ENCODE data around the gene STT3A.

The STT3A gene

GRCh38 chr11:125626288-125626950, 33.8 kb downstream of the STT3A start:
- Histone ChIP-seq H3K4me3 (ENCODE audit: low read length) (peak overlapping the region; percentile 88), H3K4me1 (ENCODE audit: control insufficient read depth, insufficient read depth, low read length) (peaks cover 13% of the 10 kb centered on the region), H3K9ac (ENCODE audit: low read length) (peak overlapping the region; percentile 13), H3K27me3 (ENCODE audit: control insufficient read depth, insufficient read depth, low read length) (no peaks in the 10 kb centered on the region), H3K36me3 (ENCODE audit: control insufficient read depth, insufficient read depth, low read length) (no peaks in the 10 kb centered on the region), H3K27ac (ENCODE audit: low read depth, low read length) (peak overlapping the region; percentile 15)

GRCh38 chr11:125627236-125627910, 34.7 kb downstream of the STT3A start:
- no peak overlapping the region for H3K27ac ChIP-seq (ENCODE audit: low read depth, low read length)
- H3K9ac ChIP-seq (ENCODE audit: low read length), result no peak overlapping the region

DNA sequence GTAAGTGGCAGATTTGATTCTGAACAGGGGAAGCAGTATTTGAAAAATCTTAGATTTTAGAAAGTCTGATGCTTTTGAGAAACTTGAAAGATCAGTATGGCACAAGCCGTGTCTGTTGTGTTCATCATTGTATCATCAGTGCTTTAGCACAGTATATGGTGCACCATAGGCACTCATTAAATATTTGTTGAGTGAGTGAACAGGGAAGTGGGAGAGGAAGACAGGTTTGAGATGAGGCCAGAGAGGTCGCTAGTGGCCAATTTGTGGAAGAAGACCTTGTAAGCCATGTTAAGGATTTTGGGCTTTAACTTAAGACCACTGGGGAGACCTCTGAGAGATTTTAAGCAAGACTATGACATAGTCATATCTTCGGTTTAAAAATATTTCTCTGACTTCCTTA, 45.2 kb downstream of the STT3A start:
- Histone ChIP-seq H3K4me3 (ENCODE audit: low read length) (no peak overlapping the region), H3K27ac (ENCODE audit: low read depth, low read length) (no peak overlapping the region)

More at GRCh38 chr11:125627236-125627910, 34.7 kb downstream of the STT3A start:
- no peaks in the 10 kb centered on the region for H3K27me3 ChIP-seq (ENCODE audit: control insufficient read depth, insufficient read depth, low read length)
- no peak overlapping the region for H3K4me3 ChIP-seq (ENCODE audit: low read length)
- H3K36me3 ChIP-seq (ENCODE audit: control insufficient read depth, insufficient read depth, low read length), result no peaks in the 10 kb centered on the region
- H3K4me1 ChIP-seq (ENCODE audit: control insufficient read depth, insufficient read depth, low read length), result peaks cover 10% of the 10 kb centered on the region

GRCh38 chr11:125638315-125638714, 45.7 kb downstream of the STT3A start:
- H3K9ac ChIP-seq (ENCODE audit: low read length), result no peak overlapping the region
- H3K27ac ChIP-seq (ENCODE audit: low read depth, low read length), result no peak overlapping the region
- no peak overlapping the region for H3K4me3 ChIP-seq (ENCODE audit: low read length)
- H3K4me1 ChIP-seq (ENCODE audit: control insufficient read depth, insufficient read depth, low read length), result no peaks in the 10 kb centered on the region
- H3K27me3 ChIP-seq (ENCODE audit: control insufficient read depth, insufficient read depth, low read length), result no peaks in the 10 kb centered on the region
- H3K36me3 ChIP-seq (ENCODE audit: control insufficient read depth, insufficient read depth, low read length), result peaks cover 1% of the 10 kb centered on the region

More for the DNA sequence above, 45.2 kb downstream of the STT3A start:
- no peaks in the 10 kb centered on the region for H3K4me1 ChIP-seq (ENCODE audit: control insufficient read depth, insufficient read depth, low read length)
- H3K27me3 ChIP-seq (ENCODE audit: control insufficient read depth, insufficient read depth, low read length), result no peaks in the 10 kb centered on the region
- peaks cover 2% of the 10 kb centered on the region for H3K36me3 ChIP-seq (ENCODE audit: control insufficient read depth, insufficient read depth, low read length)
- no peak overlapping the region for H3K9ac ChIP-seq (ENCODE audit: low read length)

- no peak overlapping the region for H3K9ac ChIP-seq (ENCODE audit: low read length)
- no peak overlapping the region for H3K27ac ChIP-seq (ENCODE audit: low read depth, low read length)
- H3K36me3 ChIP-seq (ENCODE audit: control insufficient read depth, insufficient read depth, low read length), result no peaks in the 10 kb centered on the region
- no peak overlapping the region for H3K4me3 ChIP-seq (ENCODE audit: low read length)
- H3K27me3 ChIP-seq (ENCODE audit: control insufficient read depth, insufficient read depth, low read length), result no peaks in the 10 kb centered on the region
- no peaks in the 10 kb centered on the region for H3K4me1 ChIP-seq (ENCODE audit: control insufficient read depth, insufficient read depth, low read length)
Measured at GRCh38 chr11:125645871-125646270, 53.2 kb downstream of the STT3A start.

GRCh38 chr11:125649465-125650166, 57.0 kb downstream of the STT3A start:
- Histone ChIP-seq H3K36me3 (ENCODE audit: control insufficient read depth, insufficient read depth, low read length) (no peaks in the 10 kb centered on the region), H3K4me1 (ENCODE audit: control insufficient read depth, insufficient read depth, low read length) (no peaks in the 10 kb centered on the region), H3K27ac (ENCODE audit: low read depth, low read length) (no peak overlapping the region), H3K27me3 (ENCODE audit: control insufficient read depth, insufficient read depth, low read length) (no peaks in the 10 kb centered on the region), H3K4me3 (ENCODE audit: low read length) (no peak overlapping the region), H3K9ac (ENCODE audit: low read length) (no peak overlapping the region)

DNA sequence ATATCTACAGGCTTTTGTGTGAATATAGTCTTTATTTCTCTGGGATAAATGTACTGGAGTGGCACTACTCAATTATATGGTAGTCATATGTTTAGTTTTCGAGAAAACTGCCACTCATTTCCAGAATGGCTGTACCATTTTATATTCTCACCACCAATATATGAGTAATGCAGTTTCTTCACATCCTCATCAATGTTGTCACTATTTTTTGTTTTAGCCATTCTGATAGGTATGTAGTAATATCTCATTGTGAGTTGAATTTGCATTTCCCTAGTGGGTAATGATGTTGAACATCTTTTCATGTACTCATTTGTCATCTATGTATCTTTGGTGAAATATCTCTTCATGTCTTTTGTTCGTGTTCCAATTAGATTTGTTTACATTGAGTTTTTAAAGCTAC, 70.0 kb downstream of the STT3A start:
- Histone ChIP-seq H3K9ac (ENCODE audit: low read length) (no peak overlapping the region), H3K27me3 (ENCODE audit: control insufficient read depth, insufficient read depth, low read length) (no peaks in the 10 kb centered on the region), H3K36me3 (ENCODE audit: control insufficient read depth, insufficient read depth, low read length) (no peaks in the 10 kb centered on the region), H3K4me1 (ENCODE audit: control insufficient read depth, insufficient read depth, low read length) (no peaks in the 10 kb centered on the region), H3K4me3 (ENCODE audit: low read length) (no peak overlapping the region), H3K27ac (ENCODE audit: low read depth, low read length) (no peak overlapping the region)

- H3K4me1 ChIP-seq (ENCODE audit: control insufficient read depth, insufficient read depth, low read length), result no peaks in the 10 kb centered on the region
- no peaks in the 10 kb centered on the region for H3K36me3 ChIP-seq (ENCODE audit: control insufficient read depth, insufficient read depth, low read length)
- H3K27me3 ChIP-seq (ENCODE audit: control insufficient read depth, insufficient read depth, low read length), result no peaks in the 10 kb centered on the region
- H3K4me3 ChIP-seq (ENCODE audit: low read length), result no peak overlapping the region
- no peak overlapping the region for H3K27ac ChIP-seq (ENCODE audit: low read depth, low read length)
- H3K9ac ChIP-seq (ENCODE audit: low read length), result no peak overlapping the region
Measured at GRCh38 chr11:125663910-125664309, 71.3 kb downstream of the STT3A start.

DNA sequence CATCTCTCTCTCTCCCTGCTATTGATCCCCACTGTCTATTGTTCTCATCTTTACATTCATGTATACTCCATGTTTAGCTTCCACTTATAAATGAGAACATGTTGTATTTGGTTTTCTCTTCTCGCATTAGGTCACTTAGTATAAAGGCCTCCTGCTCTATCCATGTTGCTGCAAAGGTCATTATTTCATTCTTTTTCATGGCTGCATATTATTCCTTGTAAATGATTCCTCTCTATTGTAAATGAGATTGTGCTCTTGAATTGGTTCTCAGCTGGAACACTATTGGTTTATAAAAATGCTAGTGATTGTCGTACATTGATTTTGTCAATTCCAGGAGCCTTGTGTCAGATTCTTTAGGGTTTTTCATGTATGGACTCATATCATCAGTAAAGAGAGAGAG, 74.5 kb downstream of the STT3A start:
- Histone ChIP-seq H3K4me3 (ENCODE audit: low read length) (no peak overlapping the region), H3K27me3 (ENCODE audit: control insufficient read depth, insufficient read depth, low read length) (no peaks in the 10 kb centered on the region), H3K4me1 (ENCODE audit: control insufficient read depth, insufficient read depth, low read length) (no peaks in the 10 kb centered on the region), H3K9ac (ENCODE audit: low read length) (no peak overlapping the region), H3K36me3 (ENCODE audit: control insufficient read depth, insufficient read depth, low read length) (no peaks in the 10 kb centered on the region), H3K27ac (ENCODE audit: low read depth, low read length) (no peak overlapping the region)

DNA sequence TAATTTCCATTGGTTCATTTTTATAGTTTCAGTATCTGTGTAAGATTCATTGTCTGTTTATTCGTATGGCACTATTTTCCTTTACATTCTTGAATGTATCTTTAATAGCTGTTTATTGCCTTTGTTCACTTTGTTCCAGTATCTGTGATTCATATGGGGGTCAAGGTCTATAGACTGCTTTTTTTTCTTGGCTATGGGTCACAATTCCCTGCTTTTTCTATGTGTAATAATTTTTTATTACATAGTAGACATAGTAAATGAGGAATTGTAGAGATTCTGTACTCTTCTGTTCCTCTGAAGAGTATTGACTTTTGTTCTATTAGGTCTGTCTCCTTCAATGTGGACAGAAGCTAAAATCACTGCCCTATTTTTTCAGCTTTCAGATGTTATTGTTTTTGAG, 77.5 kb downstream of the STT3A start:
- Histone ChIP-seq H3K9ac (ENCODE audit: low read length) (no peak overlapping the region), H3K27me3 (ENCODE audit: control insufficient read depth, insufficient read depth, low read length) (no peaks in the 10 kb centered on the region), H3K4me3 (ENCODE audit: low read length) (no peak overlapping the region), H3K27ac (ENCODE audit: low read depth, low read length) (no peak overlapping the region), H3K4me1 (ENCODE audit: control insufficient read depth, insufficient read depth, low read length) (no peaks in the 10 kb centered on the region), H3K36me3 (ENCODE audit: control insufficient read depth, insufficient read depth, low read length) (no peaks in the 10 kb centered on the region)

DNA sequence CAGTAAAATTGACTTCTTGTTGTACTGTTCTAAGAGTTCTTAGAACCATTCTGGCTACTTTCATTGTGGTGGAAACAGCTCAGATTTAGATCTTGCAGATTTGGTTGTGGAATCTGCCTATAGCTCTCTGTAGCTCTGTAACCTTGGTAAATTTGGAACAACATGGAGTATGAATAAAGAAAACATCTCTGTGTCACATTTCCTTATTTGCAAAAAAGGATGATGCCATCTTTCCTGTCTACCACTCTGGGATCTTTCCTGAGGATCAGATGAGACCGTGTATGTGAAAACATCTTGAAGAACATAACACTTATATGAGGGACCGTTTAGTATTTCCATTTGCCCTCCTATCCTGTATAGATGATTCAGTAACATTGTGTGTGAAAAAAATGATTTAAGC, 78.9 kb downstream of the STT3A start:
- Histone ChIP-seq H3K27me3 (ENCODE audit: control insufficient read depth, insufficient read depth, low read length) (no peaks in the 10 kb centered on the region), H3K36me3 (ENCODE audit: control insufficient read depth, insufficient read depth, low read length) (no peaks in the 10 kb centered on the region), H3K27ac (ENCODE audit: low read depth, low read length) (no peak overlapping the region), H3K4me1 (ENCODE audit: control insufficient read depth, insufficient read depth, low read length) (no peaks in the 10 kb centered on the region), H3K9ac (ENCODE audit: low read length) (no peak overlapping the region), H3K4me3 (ENCODE audit: low read length) (no peak overlapping the region)

All from rectal smooth muscle tissue (tissue), 1 donor.